OCI-LY7 (cell line): ENCODE data around the gene AKT1. TPM values are rescaled to one million over a fixed set of nuclear protein-coding genes. Genes with fewer than 3 reads are reported as not detected.

Source experiments
- Bru-seq: library from RNA; stranded (reverse); fragments of 400-500 nt; gene quantifications from one replicate; lab custom pipeline; 2021; lab: Mats Ljungman, UMichigan
- BruChase-seq, 2 experiments: library from RNA; stranded (reverse); fragments of 400-500 nt; gene quantifications; one replicate each; lab custom pipeline; 2021; lab: Mats Ljungman, UMichigan
- BruUV-seq: library from RNA; stranded (reverse); fragments of 400-500 nt; replicated peaks from 2 replicates; lab custom pipeline; 2021; lab: Mats Ljungman, UMichigan
- CTCF ChIA-PET: fragments of 300-600 bp; sonication (Branson Sonifier 250); formaldehyde crosslinking; loops from one replicate; lab custom pipeline; 2022; ENCODE audit warnings: antibody characterized with exemption; ENCODE audit not compliant: unreplicated experiment; lab: Charles Lee
- POLR2A ChIA-PET: fragments of 300-600 bp; sonication (Branson Sonifier 250); formaldehyde crosslinking; loops from one replicate; lab custom pipeline; 2022; ENCODE audit warnings: antibody characterized with exemption; lab: Charles Lee
- DNase-seq: peaks from one replicate; pipeline ENCODE4 v3.0.0-alpha.2; 2015; ENCODE audit warnings: low spot score
- H2AFZ ChIP-seq: fragments of 200-600 bp; sonication (generic), shearing (Covaris generic); 2 replicates; pipeline ENCODE4 v1.6.1; 2014; ENCODE audit warnings: mild to moderate bottlenecking, antibody characterized with exemption, low read length, moderate library complexity
- H3K27ac ChIP-seq: fragments of 200-600 bp; sonication (generic); 2 replicates; pipeline ENCODE4 v1.5.1; 2014; ENCODE audit warnings: mixed run types, low read depth, mild to moderate bottlenecking, moderate library complexity, low read length, inconsistent platforms; ENCODE audit not compliant: poor library complexity, severe bottlenecking
- H3K36me3 ChIP-seq: fragments of 200-600 bp; sonication (generic); 2 replicates; pipeline ENCODE4 v1.6.1; 2014; ENCODE audit warnings: mild to moderate bottlenecking, antibody characterized with exemption, low read length, moderate library complexity, mixed read lengths; ENCODE audit not compliant: insufficient read depth
- H3K4me1 ChIP-seq: fragments of 200-600 bp; sonication (generic); 2 replicates; pipeline ENCODE4 v1.5.1; 2014; ENCODE audit warnings: mild to moderate bottlenecking, low read length; ENCODE audit not compliant: insufficient read depth, poor library complexity, severe bottlenecking
- H3K4me2 ChIP-seq: fragments of 200-600 bp; sonication (generic); 2 replicates; pipeline ENCODE4 v1.6.1; 2014; ENCODE audit warnings: mild to moderate bottlenecking, low read length
- H3K4me3 ChIP-seq: fragments of 200-600 bp; sonication (generic); 2 replicates; pipeline ENCODE4 v1.5.1; 2014; ENCODE audit warnings: mild to moderate bottlenecking, low read depth, low read length; ENCODE audit not compliant: poor library complexity, severe bottlenecking
- H3K79me2 ChIP-seq: fragments of 200-600 bp; sonication (generic); 2 replicates; pipeline ENCODE4 v1.6.1; 2016; ENCODE audit warnings: low read depth, mild to moderate bottlenecking, low read length, moderate library complexity, mixed read lengths; ENCODE audit not compliant: insufficient read depth
- H3K9me2 ChIP-seq: fragments of 200-600 bp; sonication (generic); 2 replicates; pipeline ENCODE4 v1.6.1; 2016; ENCODE audit warnings: mild to moderate bottlenecking, low read length, mixed read lengths; ENCODE audit not compliant: insufficient read depth
- H3K9me3 ChIP-seq: fragments of 200-600 bp; sonication (generic); 2 replicates; pipeline ENCODE4 v1.6.1; 2014; ENCODE audit warnings: mild to moderate bottlenecking, mixed run types, low read length, mixed read lengths
- H4K20me1 ChIP-seq: fragments of 200-600 bp; sonication (generic); 2 replicates; pipeline ENCODE4 v1.6.1; 2014; ENCODE audit warnings: mild to moderate bottlenecking, antibody characterized with exemption, low read length, moderate library complexity, mixed read lengths; ENCODE audit not compliant: insufficient read depth
- CTCF ChIP-seq: fragments of 200-600 bp; sonication (generic); conservative IDR thresholded peaks from 2 replicates; pipeline ENCODE4 v1.5.1; 2014; ENCODE audit warnings: mild to moderate bottlenecking, antibody characterized with exemption, low read length, moderate library complexity, mixed read lengths
- EZH2phosphoT487 ChIP-seq: fragments of 200-600 bp; sonication (generic); IDR thresholded peaks from 2 replicates; pipeline ENCODE4 v1.6.1; 2018; ENCODE audit warnings: low read depth, borderline replicate concordance, mild to moderate bottlenecking, mixed run types, antibody characterized with exemption, low read length, moderate library complexity, mixed read lengths
- intact Hi-C: fragments of 100-400 bp; cut with micrococcal nuclease; formaldehyde crosslinking; loops from one replicate; pipeline ENCODE4 v1.10.0; 2022; ENCODE audit not compliant: unreplicated experiment
- long read RNA-seq: library from polyadenylated mRNA; stranded (forward); transcript quantifications from one replicate; pipeline ENCODE4 v2.0.0, GENCODE V29; 2022
- total RNA-seq, 2 experiments: library from RNA; depleted of rRNA in 1 of 2; stranded (reverse); fragments of >200 nt in 1 of 2; shearing (Covaris generic) in 1 of 2; gene quantifications; 2 replicates each; pipeline ENCODE4 v1.2.3, GENCODE V29; 2014 to 2022

The AKT1 gene
- total RNA-seq (2014; rRNA removed; shearing (Covaris generic)), result 75.4 and 83.0 TPM in 2 replicates
- total RNA-seq (2022), result 108 and 109 TPM in 2 replicates
- percentile 52 among the genes with signal in this experiment for Bru-seq, nascent RNA
- percentile 74 among the genes with signal in this experiment for BruChase-seq, experiment 1, labeled RNA remaining after a 6-hour chase
- BruChase-seq, experiment 2, labeled RNA remaining after a 2-hour chase, result percentile 67 among the genes with signal in this experiment
- long read RNA-seq, transcript AKT1-201 (15 exons, 2,866 nt), result minor isoform, 24 of 594 reads
- long read RNA-seq, transcript AKT1-202 (14 exons, 3,913 nt), result minor isoform, 27 of 594 reads
- long read RNA-seq, transcript AKT1-220 (15 exons, 2,742 nt), result minor isoform, 146 of 594 reads
- long read RNA-seq, transcript AKT1-203 (14 exons, 2,710 nt), result major isoform, 247 of 594 reads
- long read RNA-seq, partial matches to known transcripts, result 23 of 594 reads
- long read RNA-seq, other reads (novel, unspliced or antisense), result 121 of 594 reads

GRCh38 chr14:104794993-104795780 lies at the start of gene AKT1:
Gene AKT1 (minus strand): TSS chr14:104795748. CDS start chr14:104792643, 3,105 bp downstream.
- TF ChIP-seq EZH2phosphoT487 (no peak), CTCF (no peak)
- BruUV-seq, result no TSS peak
- peaks cover 4% of the 10 kb centered on the region; the same call in 1 of the 2 replicates for H3K36me3 ChIP-seq
- H2AFZ ChIP-seq, result peak within 1 kb of the TSS; percentile 56
- no peaks in the 10 kb centered on the region for H3K9me3 ChIP-seq
- intact Hi-C loops, result loop anchor here (1.0 kb wide), 1 partner anchor 42 kb away; the partner anchor contains the start of gene SIVA1
- no peak within 1 kb of the TSS for H3K27ac ChIP-seq
- peaks cover 9% of the 10 kb centered on the region; the same call in 1 of the 2 replicates for H4K20me1 ChIP-seq
- H3K4me2 ChIP-seq, result peak within 1 kb of the TSS; percentile 100
- POLR2A ChIA-PET, result no interaction called here
- peak; percentile 58 for DNase-seq
- H3K4me1 ChIP-seq, result peaks cover 21% of the 10 kb centered on the region
- H3K79me2 ChIP-seq, result no peaks in the 10 kb centered on the region
- no peaks in the 10 kb centered on the region for H3K9me2 ChIP-seq
- CTCF ChIA-PET, result no interaction called here
- H3K4me3 ChIP-seq, result peak within 1 kb of the TSS; percentile 93

GRCh38 chr14:104845033-104845666 lies 49.6 kb upstream of the AKT1 start:
- H3K9me2 ChIP-seq, result no peaks in the 10 kb centered on the region
- no peaks in the 10 kb centered on the region for H3K4me1 ChIP-seq
- ChIA-PET POLR2A (no interaction called here), CTCF (interaction anchor here (0.5 kb wide), 1 partner anchor 35 kb away, joined by 4 read pairs; no protein-coding TSS in a partner anchor)
- H3K79me2 ChIP-seq, result no peaks in the 10 kb centered on the region
- intact Hi-C loops, result no loop called here
- H3K4me3 ChIP-seq, result no peak overlapping the region
- no peak overlapping the region for H3K27ac ChIP-seq
- TF ChIP-seq CTCF, result no peak
- TF ChIP-seq EZH2phosphoT487, result no peak
- no peaks in the 10 kb centered on the region for H4K20me1 ChIP-seq
- DNase-seq, result no peak
- H3K9me3 ChIP-seq, result no peaks in the 10 kb centered on the region
- no peak overlapping the region for H3K4me2 ChIP-seq
- no peak overlapping the region for H2AFZ ChIP-seq
- no peaks in the 10 kb centered on the region for H3K36me3 ChIP-seq
- no TSS peak for BruUV-seq
